K562 (cell line): Measurements from ENCODE around the gene TRPM2. TPM values are rescaled to one million over a fixed set of nuclear protein-coding genes. Genes with fewer than 3 reads are reported as not detected.

ENCODE experiments used
- ARNT ChIP-seq, 2 experiments: fragments of 450-650 bp; IDR thresholded peaks; 2 replicates each; pipeline ENCODE4 v1.6.1; 2016; ENCODE audit warnings: mild to moderate bottlenecking in 1 of 2
- ATF7 ChIP-seq: fragments of 450-650 bp; IDR thresholded peaks from 2 replicates; pipeline ENCODE4 v1.7.1; 2014; ENCODE audit warnings: mild to moderate bottlenecking, moderate library complexity
- BACH1 ChIP-seq: fragments of 200-800 bp; sonication (Bioruptor generic); IDR thresholded peaks from 2 replicates; pipeline ENCODE4 v1.6.1; 2016; ENCODE audit warnings: missing genetic modification characterization, missing compliant biosample characterization
- CBFB ChIP-seq: sonication (generic); formaldehyde crosslinking; IDR thresholded peaks from 2 replicates; pipeline ENCODE4 v1.4.0; 2020; ENCODE audit warnings: mild to moderate bottlenecking, missing genetic modification reagents
- ILK ChIP-seq: fragments of 450-650 bp; IDR thresholded peaks from 2 replicates; pipeline ENCODE4 v1.6.1; 2016; ENCODE audit warnings: missing genetic modification characterization, low read depth, mild to moderate bottlenecking, missing compliant biosample characterization, moderate library complexity, borderline replicate concordance
- LARP7 ChIP-seq: fragments of 450-650 bp; IDR thresholded peaks from 2 replicates; pipeline ENCODE4 v1.6.1; 2016
- MCM3 ChIP-seq: fragments of 450-650 bp; IDR thresholded peaks from 2 replicates; pipeline ENCODE4 v1.6.1; 2016
- MNT ChIP-seq, 2 experiments: fragments of 450-650 bp; conservative IDR thresholded peaks; 2 replicates each; pipeline ENCODE4 v1.6.1; 2017; ENCODE audit warnings: mild to moderate bottlenecking in 2 of 2, moderate library complexity in 2 of 2
- PHB2 ChIP-seq: fragments of 450-650 bp; IDR thresholded peaks from 2 replicates; pipeline ENCODE4 v1.6.1; 2017; ENCODE audit warnings: low read depth
- POLR2AphosphoS5 ChIP-seq: IDR thresholded peaks from 2 replicates; pipeline ENCODE4 v1.6.1; 2011; ENCODE audit warnings: mild to moderate bottlenecking, low read depth, low read length, moderate library complexity; ENCODE audit not compliant: control insufficient read depth, insufficient read depth
- TAF1 ChIP-seq: IDR thresholded peaks from 2 replicates; pipeline ENCODE4 v1.6.1; 2011; ENCODE audit warnings: mild to moderate bottlenecking, low read length, moderate library complexity; ENCODE audit not compliant: insufficient read depth, control insufficient read depth, severe bottlenecking; ENCODE audit errors: extremely low read depth
- TAF9B ChIP-seq: fragments of 450-650 bp; IDR thresholded peaks from 2 replicates; pipeline ENCODE4 v1.6.1; 2018; ENCODE audit warnings: mild to moderate bottlenecking; ENCODE audit not compliant: partially characterized antibody
- ZFX ChIP-seq: sonication (generic); formaldehyde crosslinking; IDR thresholded peaks from 2 replicates; pipeline ENCODE4 v1.8.0; 2022; ENCODE audit warnings: mild to moderate bottlenecking, missing genetic modification reagents, moderate library complexity
- ZNF12 ChIP-seq: sonication (generic); formaldehyde crosslinking; IDR thresholded peaks from 2 replicates; pipeline ENCODE4 v1.4.0; 2020; ENCODE audit warnings: mild to moderate bottlenecking, missing genetic modification reagents
- ZNF146 ChIP-seq: IDR thresholded peaks from one replicate; pipeline ENCODE4 v1.6.1; 2018; ENCODE audit warnings: missing compliant biosample characterization; ENCODE audit not compliant: unreplicated experiment
- ZNF197 ChIP-seq: fragments of 200-800 bp; sonication (Bioruptor generic); IDR thresholded peaks from 2 replicates; pipeline ENCODE4 v1.6.1; 2016; ENCODE audit warnings: low read depth, missing genetic modification characterization, missing compliant biosample characterization
- ZNF212 ChIP-seq: fragments of 450-650 bp; formaldehyde crosslinking; IDR thresholded peaks from 2 replicates; pipeline ENCODE4 v1.4.0; 2020; ENCODE audit warnings: mild to moderate bottlenecking
- ZNF354B ChIP-seq: fragments of 250-450 bp; sonication (Bioruptor Pico); IDR thresholded peaks from 2 replicates; pipeline ENCODE4 v1.4.0; 2020
- ZNF644 ChIP-seq: fragments of 200-800 bp; sonication (Bioruptor generic); IDR thresholded peaks from 2 replicates; pipeline ENCODE4 v1.6.1; 2016; ENCODE audit warnings: low read depth, missing genetic modification characterization, missing compliant biosample characterization
- polyA plus RNA-seq, 8 experiments: library from polyadenylated mRNA; depleted of rRNA in 4 of 8; stranded (reverse) in 5 of 8; unstranded in 3 of 8; fragments of >200 nt; fragmentation: Nextera tagmentation in 2 of 8; fragmentation: Illumina TruSeq in 1 of 8; extraction: Ambion mirVana in 2 of 8; extraction: Trizol in 1 of 8; gene quantifications; 2 replicates each; pipeline versions ENCODE4 v1.2.1 to v1.2.3, GENCODE V29; 2011 to 2014; ENCODE audit warnings: inconsistent platforms in 1 of 8, missing spikeins in 1 of 8
- total RNA-seq, 7 experiments: library from RNA; depleted of rRNA in 6 of 7; stranded (reverse); fragments of >200 nt in 6 of 7; fragmentation: Illumina TruSeq in 2 of 7; extraction: Trizol in 2 of 7; gene quantifications; 2 replicates each; pipeline versions ENCODE4 v1.2.1 to v1.2.3, GENCODE V29; 2011 to 2021; ENCODE audit warnings: low replicate concordance in 1 of 7
- TF ChIP-seq, protein P1 (sequence below): fragments of 450-650 bp; formaldehyde crosslinking; IDR thresholded peaks from 2 replicates; pipeline ENCODE4 v1.4.0; 2020; ENCODE audit warnings: mild to moderate bottlenecking, mixed read lengths
- TF ChIP-seq, protein P2 (sequence below): fragments of 450-650 bp; formaldehyde crosslinking; IDR thresholded peaks from 2 replicates; pipeline ENCODE4 v1.4.0; 2020; ENCODE audit warnings: mild to moderate bottlenecking, moderate library complexity

The TRPM2 gene
- total and polyA plus RNA-seq, 9 of the 15 experiments (the other 6 are each of a cell fraction or from before 2014, with no cell fraction given): 0.33 to 2.1 (median 0.98) TPM; not detected in 2

- no peak for TF ChIP-seq ZNF644 (tag)
- TF ChIP-seq TAF1: no peak
- TF ChIP-seq MCM3: no peak
- TF ChIP-seq ZNF212 (CRISPR knock-in tag): no peak
- TF ChIP-seq ZNF12 (CRISPR knock-in tag): no peak
- TF ChIP-seq TAF9B: no peak
- TF ChIP-seq MNT (conservative IDR thresholded peaks at IDR 0.05): peak in 1 of 2 experiments; percentile 47; a peak in 2 of 4 replicates
- TF ChIP-seq, protein P1, sequence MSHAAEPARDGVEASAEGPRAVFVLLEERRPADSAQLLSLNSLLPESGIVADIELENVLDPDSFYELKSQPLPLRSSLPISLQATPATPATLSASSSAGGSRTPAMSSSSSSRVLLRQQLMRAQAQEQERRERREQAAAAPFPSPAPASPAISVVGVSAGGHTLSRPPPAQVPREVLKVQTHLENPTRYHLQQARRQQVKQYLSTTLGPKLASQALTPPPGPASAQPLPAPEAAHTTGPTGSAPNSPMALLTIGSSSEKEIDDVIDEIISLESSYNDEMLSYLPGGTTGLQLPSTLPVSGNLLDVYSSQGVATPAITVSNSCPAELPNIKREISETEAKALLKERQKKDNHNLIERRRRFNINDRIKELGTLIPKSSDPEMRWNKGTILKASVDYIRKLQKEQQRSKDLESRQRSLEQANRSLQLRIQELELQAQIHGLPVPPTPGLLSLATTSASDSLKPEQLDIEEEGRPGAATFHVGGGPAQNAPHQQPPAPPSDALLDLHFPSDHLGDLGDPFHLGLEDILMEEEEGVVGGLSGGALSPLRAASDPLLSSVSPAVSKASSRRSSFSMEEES (CRISPR knock-in tag): no peak
- TF ChIP-seq BACH1 (tag): no peak
- no peak for TF ChIP-seq ZNF146 (CRISPR knock-in tag)
- no peak for TF ChIP-seq POLR2AphosphoS5
- TF ChIP-seq ILK (tag): no peak
- no peak for TF ChIP-seq PHB2
- TF ChIP-seq ZNF197: no peak
- no peak for TF ChIP-seq CBFB (CRISPR knock-in tag)
- TF ChIP-seq ARNT (IDR thresholded peaks at IDR 0.05): no peak
- TF ChIP-seq LARP7: no peak
- no peak for TF ChIP-seq ZFX (CRISPR knock-in tag)
- TF ChIP-seq ZNF354B (CRISPR knock-in tag): no peak
- peak; percentile 33; the same call in 1 of the 2 replicates for TF ChIP-seq ATF7
- TF ChIP-seq, protein P2, sequence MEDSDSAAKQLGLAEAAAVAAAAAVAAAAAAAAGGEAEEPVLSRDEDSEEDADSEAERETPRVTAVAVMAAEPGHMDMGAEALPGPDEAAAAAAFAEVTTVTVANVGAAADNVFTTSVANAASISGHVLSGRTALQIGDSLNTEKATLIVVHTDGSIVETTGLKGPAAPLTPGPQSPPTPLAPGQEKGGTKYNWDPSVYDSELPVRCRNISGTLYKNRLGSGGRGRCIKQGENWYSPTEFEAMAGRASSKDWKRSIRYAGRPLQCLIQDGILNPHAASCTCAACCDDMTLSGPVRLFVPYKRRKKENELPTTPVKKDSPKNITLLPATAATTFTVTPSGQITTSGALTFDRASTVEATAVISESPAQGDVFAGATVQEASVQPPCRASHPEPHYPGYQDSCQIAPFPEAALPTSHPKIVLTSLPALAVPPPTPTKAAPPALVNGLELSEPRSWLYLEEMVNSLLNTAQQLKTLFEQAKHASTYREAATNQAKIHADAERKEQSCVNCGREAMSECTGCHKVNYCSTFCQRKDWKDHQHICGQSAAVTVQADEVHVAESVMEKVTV (CRISPR knock-in tag): no peak
Measured at GRCh38 chr21:44485254-44485793, 131.9 kb downstream of the TRPM2 start (continued).
